ENCODE data around the gene NPC1L1.

NPC1L1 gene

DNA sequence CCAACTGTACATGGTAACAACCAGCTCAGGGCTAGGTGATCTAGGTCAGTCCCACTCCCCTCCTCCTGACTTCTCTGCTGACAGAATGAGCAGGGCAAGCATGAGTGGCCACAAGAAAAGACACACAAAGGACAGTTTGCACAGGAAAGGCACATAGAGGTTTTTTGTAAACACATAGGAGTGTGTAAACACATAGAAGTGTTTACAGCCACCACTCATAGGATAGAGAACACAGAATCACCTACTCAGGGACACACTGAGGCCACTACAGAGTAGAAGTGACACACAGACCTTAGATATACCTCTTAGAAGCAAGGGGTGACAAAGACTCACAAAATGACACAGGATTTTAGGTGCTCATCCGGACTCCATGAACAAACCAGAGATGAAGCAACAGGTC lies 69.7 kb downstream of the NPC1L1 start:
- DNase-seq (ENCODE audit: insufficient read length, low spot score) (no peak), FAIRE-seq (no peak)
- TF ChIP-seq POLR2A (IDR thresholded peaks at IDR 0.05; ENCODE audit: low read depth, low read length), result no peak

- no peak for FAIRE-seq
- TF ChIP-seq POLR2A (IDR thresholded peaks at IDR 0.05; ENCODE audit: low read depth, low read length), result no peak
Observed at GRCh38 chr7:44470628-44471245, 70.4 kb downstream of the NPC1L1 start.

GRCh38 chr7:44470135-44470479 lies 71.0 kb downstream of the NPC1L1 start:
- no peak for FAIRE-seq
- no peak for DNase-seq (ENCODE audit: insufficient read length, low spot score)

More at GRCh38 chr7:44470628-44471245, 70.4 kb downstream of the NPC1L1 start:
- DNase-seq (ENCODE audit: insufficient read length, low spot score), result no peak

GRCh38 chr7:44469461-44470134 lies 71.5 kb downstream of the NPC1L1 start:
- FAIRE-seq, result no peak

More at GRCh38 chr7:44470135-44470479, 71.0 kb downstream of the NPC1L1 start:
- TF ChIP-seq POLR2A (IDR thresholded peaks at IDR 0.05; ENCODE audit: low read depth, low read length), result no peak

GRCh38 chr7:44467217-44467548 lies 73.9 kb downstream of the NPC1L1 start:
- no peak for TF ChIP-seq POLR2A (IDR thresholded peaks at IDR 0.05; ENCODE audit: low read depth, low read length)
- no peak for DNase-seq (ENCODE audit: insufficient read length, low spot score)
- no peak for FAIRE-seq

More at GRCh38 chr7:44469461-44470134, 71.5 kb downstream of the NPC1L1 start:
- no peak for TF ChIP-seq POLR2A (IDR thresholded peaks at IDR 0.05; ENCODE audit: low read depth, low read length)
- no peak for DNase-seq (ENCODE audit: insufficient read length, low spot score)

- no peak for FAIRE-seq
- no peak for TF ChIP-seq POLR2A (IDR thresholded peaks at IDR 0.05; ENCODE audit: low read depth, low read length)
- no peak for DNase-seq (ENCODE audit: insufficient read length, low spot score)
Observed at GRCh38 chr7:44466300-44467216, 74.6 kb downstream of the NPC1L1 start.

DNA sequence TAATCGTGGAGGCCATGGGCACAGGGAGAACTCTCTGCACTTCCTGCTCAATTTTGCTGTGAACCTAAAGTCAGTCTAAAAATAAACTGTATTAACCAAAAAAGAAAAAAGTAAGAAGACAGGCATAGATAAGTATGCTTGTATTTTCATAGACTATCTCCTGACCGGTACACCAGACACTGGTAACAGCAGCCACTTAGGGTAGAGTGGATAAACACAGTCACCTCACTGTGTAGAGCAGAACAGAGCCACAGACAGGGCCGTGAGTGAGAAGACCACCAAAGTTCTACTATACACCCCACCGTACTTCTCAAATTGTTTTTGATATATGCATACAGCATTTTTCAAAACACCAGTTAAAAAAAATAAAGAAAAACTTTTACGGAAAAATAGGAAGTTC lies 75.6 kb downstream of the NPC1L1 start:
- no peak for FAIRE-seq
- no peak for TF ChIP-seq POLR2A (IDR thresholded peaks at IDR 0.05; ENCODE audit: low read depth, low read length)

GRCh38 chr7:44463169-44463808 lies 77.8 kb downstream of the NPC1L1 start:
- DNase-seq (ENCODE audit: insufficient read length, low spot score) (no peak), FAIRE-seq (no peak)
- TF ChIP-seq POLR2A (IDR thresholded peaks at IDR 0.05; ENCODE audit: low read depth, low read length), result no peak

More for the DNA sequence above, 75.6 kb downstream of the NPC1L1 start:
- DNase-seq (ENCODE audit: insufficient read length, low spot score), result no peak
